Thoracic aorta (tissue), 2 donors: ENCODE data around the gene ZNF133. TPM values are rescaled to one million over a fixed set of nuclear protein-coding genes. Genes with fewer than 3 reads are reported as not detected.

ENCODE experiments used
- ATAC-seq: fragments of 150-250 bp; one replicate; pipeline ENCODE4 v1.8.0; 2017; ENCODE audit warnings: low read depth; ENCODE audit not compliant: insufficient number of reproducible peaks, low FRiP score
- DNase-seq: peaks from one replicate; pipeline ENCODE4 v3.0.0-alpha.2; 2020; ENCODE audit warnings: low spot score
- H3K27ac ChIP-seq, 2 donors: fragments of 200-600 bp; sonication (generic); 1 replicate in 1 of 2; 2 replicates in 1 of 2; pipeline ENCODE4 v1.5.1; 2016; ENCODE audit warnings: mild to moderate bottlenecking in 2 of 2, moderate library complexity in 2 of 2
- H3K27me3 ChIP-seq: fragments of 200-600 bp; sonication (generic); replicated peaks from 2 replicates; pipeline ENCODE4 v1.6.0; 2016; ENCODE audit warnings: mild to moderate bottlenecking; ENCODE audit not compliant: insufficient read depth
- H3K36me3 ChIP-seq: fragments of 200-600 bp; sonication (generic); one replicate; pipeline ENCODE4 v1.5.1; 2016
- H3K4me1 ChIP-seq, 2 donors: fragments of 200-600 bp; sonication (generic); 1 replicate in 1 of 2; 2 replicates in 1 of 2; pipeline versions ENCODE4 v1.5.1 to v1.6.0; 2016; ENCODE audit warnings: low read depth in 2 of 2, mild to moderate bottlenecking in 1 of 2; ENCODE audit not compliant: control insufficient read depth in 1 of 2
- H3K4me3 ChIP-seq: fragments of 200-600 bp; sonication (generic); 2 replicates; pipeline ENCODE4 v1.5.1; 2016; ENCODE audit warnings: mild to moderate bottlenecking
- H3K9me3 ChIP-seq: fragments of 200-600 bp; sonication (generic); 2 replicates; pipeline ENCODE4 v1.5.1; 2016
- total RNA-seq, 2 donors: library from RNA; depleted of rRNA; stranded (reverse); fragments of >200 nt; gene quantifications; one replicate each; pipeline versions ENCODE4 v1.1.0 to v1.2.3, GENCODE V29; 2016
- TF ChIP-seq, protein P1 (sequence below): fragments of 200-600 bp; sonication (generic); IDR thresholded peaks from one replicate; pipeline ENCODE4 v1.5.1; 2019; ENCODE audit warnings: antibody characterized with exemption

The ZNF133 gene
- total RNA-seq, 2 donors from 2014 or later, result 9.1 to 13.7 TPM

DNA sequence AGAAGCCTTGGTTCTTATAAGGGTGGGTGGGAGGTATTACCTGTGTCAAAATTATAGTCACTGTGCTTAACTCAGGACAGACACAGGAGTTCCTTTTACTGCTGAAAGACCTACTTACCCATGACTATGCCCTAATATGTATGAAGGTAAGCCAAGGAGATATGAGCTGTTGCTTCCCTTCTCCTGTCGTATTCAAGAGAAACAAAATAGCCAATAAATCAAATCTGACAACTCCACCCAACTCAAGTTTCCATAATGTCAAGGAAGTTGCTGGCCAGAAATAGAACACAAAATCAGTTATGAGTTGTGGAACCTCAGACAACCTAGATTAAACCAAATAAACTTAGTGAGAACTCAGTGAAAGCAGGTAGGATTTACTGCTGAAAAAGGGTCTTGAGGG, 25.1 kb downstream of the ZNF133 start:
- H3K4me1 ChIP-seq, result no peaks in the 10 kb centered on the region
- no peaks in the 10 kb centered on the region for H3K27me3 ChIP-seq
- no peak overlapping the region for H3K27ac ChIP-seq
- no peaks in the 10 kb centered on the region for H3K9me3 ChIP-seq
- TF ChIP-seq, protein P1, sequence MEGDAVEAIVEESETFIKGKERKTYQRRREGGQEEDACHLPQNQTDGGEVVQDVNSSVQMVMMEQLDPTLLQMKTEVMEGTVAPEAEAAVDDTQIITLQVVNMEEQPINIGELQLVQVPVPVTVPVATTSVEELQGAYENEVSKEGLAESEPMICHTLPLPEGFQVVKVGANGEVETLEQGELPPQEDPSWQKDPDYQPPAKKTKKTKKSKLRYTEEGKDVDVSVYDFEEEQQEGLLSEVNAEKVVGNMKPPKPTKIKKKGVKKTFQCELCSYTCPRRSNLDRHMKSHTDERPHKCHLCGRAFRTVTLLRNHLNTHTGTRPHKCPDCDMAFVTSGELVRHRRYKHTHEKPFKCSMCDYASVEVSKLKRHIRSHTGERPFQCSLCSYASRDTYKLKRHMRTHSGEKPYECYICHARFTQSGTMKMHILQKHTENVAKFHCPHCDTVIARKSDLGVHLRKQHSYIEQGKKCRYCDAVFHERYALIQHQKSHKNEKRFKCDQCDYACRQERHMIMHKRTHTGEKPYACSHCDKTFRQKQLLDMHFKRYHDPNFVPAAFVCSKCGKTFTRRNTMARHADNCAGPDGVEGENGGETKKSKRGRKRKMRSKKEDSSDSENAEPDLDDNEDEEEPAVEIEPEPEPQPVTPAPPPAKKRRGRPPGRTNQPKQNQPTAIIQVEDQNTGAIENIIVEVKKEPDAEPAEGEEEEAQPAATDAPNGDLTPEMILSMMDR, result no peak
- ATAC-seq (no peak), DNase-seq (no peak)
- peaks cover 36% of the 10 kb centered on the region for H3K36me3 ChIP-seq
- H3K4me3 ChIP-seq, result no peak overlapping the region

DNA sequence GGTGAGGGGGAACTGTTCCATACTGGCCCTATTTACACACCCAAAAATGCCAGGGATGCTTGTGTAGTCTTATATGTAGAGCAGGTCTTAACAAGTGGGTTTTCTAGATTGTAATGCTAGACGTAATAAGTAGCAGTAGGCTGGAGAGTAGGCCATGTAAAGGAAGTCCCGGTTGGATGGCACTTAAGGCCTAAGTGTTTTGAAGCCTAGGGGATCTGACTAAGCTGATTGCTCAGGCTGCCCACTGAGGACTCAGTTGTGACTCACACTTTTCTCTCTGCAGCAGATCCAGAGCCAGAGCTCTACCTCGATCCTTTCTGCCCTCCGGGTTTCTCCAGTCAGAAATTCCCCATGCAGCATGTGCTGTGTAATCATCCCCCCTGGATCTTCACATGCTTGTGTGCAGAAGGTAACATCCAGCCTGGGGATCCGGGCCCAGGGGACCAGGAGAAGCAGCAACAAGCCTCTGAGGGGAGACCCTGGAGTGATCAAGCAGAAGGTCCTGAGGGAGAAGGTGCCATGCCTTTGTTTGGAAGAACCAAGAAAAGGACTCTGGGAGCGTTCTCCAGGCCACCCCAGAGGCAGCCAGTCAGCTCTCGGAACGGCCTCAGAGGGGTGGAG, 26.6 kb downstream of the ZNF133 start:
- ATAC-seq (no peak), DNase-seq (no peak)
- no peaks in the 10 kb centered on the region for H3K27me3 ChIP-seq
- H3K4me1 ChIP-seq, result no peaks in the 10 kb centered on the region
- no peak overlapping the region for H3K27ac ChIP-seq
- TF ChIP-seq, protein P1, result no peak
- no peaks in the 10 kb centered on the region for H3K9me3 ChIP-seq
- H3K4me3 ChIP-seq, result no peak overlapping the region
- H3K36me3 ChIP-seq, result peaks cover 27% of the 10 kb centered on the region

DNA sequence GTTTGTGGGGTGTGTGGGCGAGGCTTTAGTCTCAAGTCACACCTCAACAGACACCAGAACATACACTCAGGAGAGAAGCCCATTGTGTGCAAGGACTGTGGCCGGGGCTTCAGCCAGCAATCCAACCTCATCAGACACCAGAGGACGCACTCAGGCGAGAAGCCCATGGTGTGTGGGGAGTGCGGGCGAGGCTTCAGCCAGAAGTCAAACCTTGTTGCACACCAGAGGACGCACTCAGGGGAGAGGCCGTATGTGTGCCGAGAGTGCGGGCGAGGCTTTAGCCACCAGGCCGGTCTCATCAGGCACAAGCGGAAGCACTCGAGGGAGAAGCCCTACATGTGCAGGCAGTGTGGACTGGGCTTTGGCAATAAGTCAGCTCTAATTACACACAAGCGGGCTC, 27.8 kb downstream of the ZNF133 start:
- Histone ChIP-seq H3K9me3 (no peaks in the 10 kb centered on the region), H3K36me3 (peaks cover 27% of the 10 kb centered on the region)
- no peak for ATAC-seq

DNA sequence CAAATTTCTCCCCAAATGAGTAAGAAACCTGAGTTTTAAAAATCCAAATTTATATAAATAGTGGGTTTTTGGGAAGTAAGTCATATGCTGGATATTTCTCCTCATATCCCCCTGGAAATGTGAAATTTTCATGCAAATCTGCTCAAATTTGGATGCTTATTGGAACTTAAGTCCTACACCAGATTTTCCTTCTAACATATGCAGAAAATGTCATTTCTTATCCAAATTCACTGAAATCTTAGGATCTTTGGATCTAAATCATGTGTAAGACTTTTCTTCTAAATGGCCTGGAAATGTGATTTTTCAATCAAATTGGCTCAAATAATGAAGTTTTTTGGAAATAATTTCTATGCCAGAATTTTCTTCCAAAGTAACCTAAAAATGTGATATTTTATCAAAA, 33.0 kb downstream of the ZNF133 start:
- Histone ChIP-seq H3K27ac (no peak overlapping the region), H3K4me1 (no peaks in the 10 kb centered on the region), H3K36me3 (peaks cover 4% of the 10 kb centered on the region), H3K4me3 (no peak overlapping the region), H3K9me3 (no peaks in the 10 kb centered on the region), H3K27me3 (no peaks in the 10 kb centered on the region)
- ATAC-seq (no peak), DNase-seq (no peak)
- TF ChIP-seq, protein P1, result no peak

More for the DNA sequence above, 27.8 kb downstream of the ZNF133 start:
- no peaks in the 10 kb centered on the region for H3K4me1 ChIP-seq
- TF ChIP-seq, protein P1, result no peak
- DNase-seq, result no peak
- no peak overlapping the region for H3K4me3 ChIP-seq
- no peak overlapping the region for H3K27ac ChIP-seq
- no peaks in the 10 kb centered on the region for H3K27me3 ChIP-seq

DNA sequence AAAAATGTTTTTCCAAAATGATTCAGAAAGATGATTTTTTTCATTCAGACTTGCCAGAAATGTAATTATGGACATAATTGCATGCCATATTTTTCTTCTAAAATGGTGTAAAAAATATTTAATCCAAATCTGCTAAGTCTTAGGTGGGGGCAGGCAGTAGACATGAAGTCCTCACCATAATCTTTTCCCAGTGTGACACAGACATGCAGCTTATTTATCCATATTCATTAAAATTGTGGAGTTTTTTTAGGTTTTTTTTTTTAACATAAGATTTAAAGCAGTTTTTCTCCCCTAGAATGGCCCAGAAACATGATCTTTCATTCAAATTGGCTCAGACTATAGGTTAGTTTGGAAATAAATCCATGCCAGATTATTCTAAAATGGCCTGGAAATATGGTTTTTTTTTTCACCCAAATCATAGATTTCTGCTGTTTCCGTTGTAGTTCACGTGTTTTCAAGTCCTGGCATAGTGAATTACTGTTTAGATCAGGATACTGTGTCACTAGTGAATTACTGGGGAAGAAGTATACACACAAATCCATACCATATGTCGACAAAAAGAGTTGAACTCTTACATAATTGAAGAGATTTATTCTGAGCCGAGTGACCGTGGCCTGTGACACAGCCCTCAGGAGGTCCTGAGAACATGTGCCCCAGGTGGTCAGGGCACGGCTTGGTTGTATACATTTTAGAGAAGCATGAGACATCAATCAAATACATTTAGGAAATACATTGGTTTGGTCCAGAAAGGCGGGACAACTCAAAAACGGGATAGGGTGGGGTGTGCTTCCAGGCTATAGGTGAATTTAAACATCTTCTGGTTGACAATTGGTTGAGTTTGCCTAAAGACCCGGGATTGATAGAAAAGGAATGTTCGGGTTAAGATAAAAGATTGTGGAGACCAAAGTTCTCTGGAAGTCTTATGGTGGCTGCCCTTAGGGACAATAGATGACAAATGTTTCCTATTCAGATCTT, 33.9 kb downstream of the ZNF133 start:
- ATAC-seq, result no peak
- TF ChIP-seq, protein P1, result no peak

More for the DNA sequence above, 33.9 kb downstream of the ZNF133 start:
- no peak overlapping the region for H3K4me3 ChIP-seq
- no peaks in the 10 kb centered on the region for H3K27me3 ChIP-seq
- no peak for DNase-seq
- H3K4me1 ChIP-seq, result no peaks in the 10 kb centered on the region
- no peak overlapping the region for H3K27ac ChIP-seq
- H3K9me3 ChIP-seq, result no peaks in the 10 kb centered on the region
- no peaks in the 10 kb centered on the region for H3K36me3 ChIP-seq
